Measurements from ENCODE around the gene PPP1R3G.

DNA sequence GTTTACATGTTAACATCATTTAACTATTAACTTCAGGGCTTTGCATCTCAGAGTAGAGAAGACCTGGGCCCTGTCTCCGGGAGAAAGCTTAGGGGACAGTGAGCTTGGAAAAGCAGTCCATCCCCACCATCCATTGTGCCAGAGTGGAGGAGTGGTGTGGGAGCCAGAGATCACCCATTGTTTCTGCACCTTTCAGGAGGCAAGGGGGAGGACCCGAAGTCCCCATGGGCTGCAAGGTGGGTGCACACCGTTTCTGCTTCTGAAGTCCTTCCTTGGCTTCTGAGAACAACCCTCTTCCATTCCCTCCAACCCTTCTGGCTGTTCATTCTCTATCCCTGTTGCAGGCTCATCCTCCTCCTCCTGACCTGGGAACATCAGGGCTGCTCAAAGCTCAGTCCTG, 4.0 kb upstream of the PPP1R3G start:
- TF ChIP-seq, protein P1, sequence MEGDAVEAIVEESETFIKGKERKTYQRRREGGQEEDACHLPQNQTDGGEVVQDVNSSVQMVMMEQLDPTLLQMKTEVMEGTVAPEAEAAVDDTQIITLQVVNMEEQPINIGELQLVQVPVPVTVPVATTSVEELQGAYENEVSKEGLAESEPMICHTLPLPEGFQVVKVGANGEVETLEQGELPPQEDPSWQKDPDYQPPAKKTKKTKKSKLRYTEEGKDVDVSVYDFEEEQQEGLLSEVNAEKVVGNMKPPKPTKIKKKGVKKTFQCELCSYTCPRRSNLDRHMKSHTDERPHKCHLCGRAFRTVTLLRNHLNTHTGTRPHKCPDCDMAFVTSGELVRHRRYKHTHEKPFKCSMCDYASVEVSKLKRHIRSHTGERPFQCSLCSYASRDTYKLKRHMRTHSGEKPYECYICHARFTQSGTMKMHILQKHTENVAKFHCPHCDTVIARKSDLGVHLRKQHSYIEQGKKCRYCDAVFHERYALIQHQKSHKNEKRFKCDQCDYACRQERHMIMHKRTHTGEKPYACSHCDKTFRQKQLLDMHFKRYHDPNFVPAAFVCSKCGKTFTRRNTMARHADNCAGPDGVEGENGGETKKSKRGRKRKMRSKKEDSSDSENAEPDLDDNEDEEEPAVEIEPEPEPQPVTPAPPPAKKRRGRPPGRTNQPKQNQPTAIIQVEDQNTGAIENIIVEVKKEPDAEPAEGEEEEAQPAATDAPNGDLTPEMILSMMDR (IDR thresholded peaks at IDR 0.05; ENCODE audit: insufficient read depth, low read depth, low read length), result no peak
- TF ChIP-seq EZH2 (IDR thresholded peaks at IDR 0.05; ENCODE audit: insufficient read depth, low read length), result no peak

All from astrocyte (in vitro differentiated cells and primary cell).